ENCODE measurements around the gene ENOX2. TPM values are rescaled to one million over a fixed set of nuclear protein-coding genes. Genes with fewer than 3 reads are reported as not detected.

The ENOX2 gene
- total RNA-seq, 2 experiments from 2014 or later, result 9.6 to 12.0 TPM

GRCh38 chrX:130895299-130895698 is 7.7 kb downstream of the ENOX2 start:
- H3K4me1 Mint-ChIP-seq (ENCODE audit: low read depth), result peaks cover under 1% of the 10 kb centered on the region
- intact Hi-C loops (cut with micrococcal nuclease), result no loop called here
- no peak overlapping the region for H3K27ac Mint-ChIP-seq
- DNase-seq (no peak), ATAC-seq (no peak)
- ChIA-PET POLR2A (no interaction called here), CTCF (no interaction called here)
- H3K4me3 Mint-ChIP-seq, result no peak overlapping the region
- TF ChIP-seq, protein P1, sequence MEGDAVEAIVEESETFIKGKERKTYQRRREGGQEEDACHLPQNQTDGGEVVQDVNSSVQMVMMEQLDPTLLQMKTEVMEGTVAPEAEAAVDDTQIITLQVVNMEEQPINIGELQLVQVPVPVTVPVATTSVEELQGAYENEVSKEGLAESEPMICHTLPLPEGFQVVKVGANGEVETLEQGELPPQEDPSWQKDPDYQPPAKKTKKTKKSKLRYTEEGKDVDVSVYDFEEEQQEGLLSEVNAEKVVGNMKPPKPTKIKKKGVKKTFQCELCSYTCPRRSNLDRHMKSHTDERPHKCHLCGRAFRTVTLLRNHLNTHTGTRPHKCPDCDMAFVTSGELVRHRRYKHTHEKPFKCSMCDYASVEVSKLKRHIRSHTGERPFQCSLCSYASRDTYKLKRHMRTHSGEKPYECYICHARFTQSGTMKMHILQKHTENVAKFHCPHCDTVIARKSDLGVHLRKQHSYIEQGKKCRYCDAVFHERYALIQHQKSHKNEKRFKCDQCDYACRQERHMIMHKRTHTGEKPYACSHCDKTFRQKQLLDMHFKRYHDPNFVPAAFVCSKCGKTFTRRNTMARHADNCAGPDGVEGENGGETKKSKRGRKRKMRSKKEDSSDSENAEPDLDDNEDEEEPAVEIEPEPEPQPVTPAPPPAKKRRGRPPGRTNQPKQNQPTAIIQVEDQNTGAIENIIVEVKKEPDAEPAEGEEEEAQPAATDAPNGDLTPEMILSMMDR (IDR thresholded peaks at IDR 0.05), result no peak
- no peaks in the 10 kb centered on the region for H3K9me3 Mint-ChIP-seq
- no peaks in the 10 kb centered on the region for H3K27me3 Mint-ChIP-seq
- H3K36me3 Mint-ChIP-seq (ENCODE audit: low read depth), result peaks cover 7% of the 10 kb centered on the region

- DNase-seq, result no peak
- no peak overlapping the region for H3K4me3 Mint-ChIP-seq
- ChIA-PET CTCF (interaction anchor here (1.3 kb wide), 1 partner anchor 8 kb away, joined by 4 read pairs; no protein-coding TSS in a partner anchor), POLR2A (no interaction called here)
- no peak for ATAC-seq
- intact Hi-C loops (cut with micrococcal nuclease), result no loop called here
- no peaks in the 10 kb centered on the region for H3K9me3 Mint-ChIP-seq
- no peak overlapping the region for H3K27ac Mint-ChIP-seq
- TF ChIP-seq, protein P1 (IDR thresholded peaks at IDR 0.05), result no peak
- no peaks in the 10 kb centered on the region for H3K27me3 Mint-ChIP-seq
- peaks cover 7% of the 10 kb centered on the region for H3K4me1 Mint-ChIP-seq (ENCODE audit: low read depth)
- H3K36me3 Mint-ChIP-seq (ENCODE audit: low read depth), result peaks cover 7% of the 10 kb centered on the region
Measured at GRCh38 chrX:130893356-130894085, 9.5 kb downstream of the ENOX2 start.

- TF ChIP-seq, protein P1 (IDR thresholded peaks at IDR 0.05), result no peak
- H3K27ac Mint-ChIP-seq, result no peak overlapping the region
- POLR2A ChIA-PET, result no interaction called here
- H3K27me3 Mint-ChIP-seq, result no peaks in the 10 kb centered on the region
- H3K9me3 Mint-ChIP-seq, result no peaks in the 10 kb centered on the region
- CTCF ChIA-PET, result no interaction called here
- intact Hi-C loops (cut with micrococcal nuclease), result no loop called here
- no peaks in the 10 kb centered on the region for H3K36me3 Mint-ChIP-seq (ENCODE audit: low read depth)
- H3K4me1 Mint-ChIP-seq (ENCODE audit: low read depth), result peaks cover 13% of the 10 kb centered on the region
- H3K4me3 Mint-ChIP-seq, result no peak overlapping the region
- no peak for DNase-seq
- ATAC-seq, result no peak
Measured at GRCh38 chrX:130887376-130887775, 15.6 kb downstream of the ENOX2 start.

DNA sequence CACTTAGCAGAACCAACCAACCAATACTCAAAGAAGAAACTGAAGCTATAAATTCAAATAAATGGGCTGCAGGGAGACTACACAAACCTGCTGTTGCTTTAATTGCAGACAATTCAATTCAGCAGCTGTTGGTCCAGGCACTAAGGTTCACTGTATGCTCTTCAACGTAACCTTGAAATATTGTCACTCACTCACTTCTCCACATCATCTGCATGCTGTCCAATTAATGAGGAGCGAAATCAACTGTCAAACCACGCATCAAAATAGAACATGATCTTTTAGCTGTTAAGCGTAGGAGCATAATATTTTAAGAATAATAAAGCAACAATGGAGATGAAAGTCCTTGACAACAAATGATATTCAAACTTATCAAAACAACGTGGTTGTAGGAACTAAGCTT is 17.0 kb downstream of the ENOX2 start:
- Mint-ChIP-seq H3K36me3 (ENCODE audit: low read depth) (no peaks in the 10 kb centered on the region), H3K9me3 (no peaks in the 10 kb centered on the region), H3K27me3 (no peaks in the 10 kb centered on the region), H3K4me1 (ENCODE audit: low read depth) (peaks cover 13% of the 10 kb centered on the region), H3K27ac (no peak overlapping the region), H3K4me3 (no peak overlapping the region)
- ChIA-PET POLR2A (no interaction called here), CTCF (interaction anchor here (0.9 kb wide), 1 partner anchor 8 kb away, joined by 4 read pairs; no protein-coding TSS in a partner anchor)
- TF ChIP-seq, protein P1 (IDR thresholded peaks at IDR 0.05), result no peak
- no peak for DNase-seq
- no peak for ATAC-seq
- intact Hi-C loops (cut with micrococcal nuclease), result no loop called here

- DNase-seq (no peak), ATAC-seq (no peak)
- no peak overlapping the region for H3K4me3 Mint-ChIP-seq
- TF ChIP-seq, protein P1 (IDR thresholded peaks at IDR 0.05), result no peak
- no peaks in the 10 kb centered on the region for H3K36me3 Mint-ChIP-seq (ENCODE audit: low read depth)
- H3K27me3 Mint-ChIP-seq, result no peaks in the 10 kb centered on the region
- CTCF ChIA-PET, result interaction anchor here (0.9 kb wide), 1 partner anchor 9 kb away, joined by 4 read pairs; no protein-coding TSS in a partner anchor
- no peaks in the 10 kb centered on the region for H3K9me3 Mint-ChIP-seq
- peaks cover 13% of the 10 kb centered on the region for H3K4me1 Mint-ChIP-seq (ENCODE audit: low read depth)
- POLR2A ChIA-PET, result no interaction called here
- intact Hi-C loops (cut with micrococcal nuclease), result no loop called here
- H3K27ac Mint-ChIP-seq, result no peak overlapping the region
Measured at GRCh38 chrX:130885508-130885907, 17.5 kb downstream of the ENOX2 start.

All from activated CD8-positive, alpha-beta T cell treated with anti-CD3 and anti-CD28 coated beads for 36 hours (primary cell).